K562 (cell line): Measurements from ENCODE around the gene NSMCE1. TPM values are rescaled to one million over a fixed set of nuclear protein-coding genes. Genes with fewer than 3 reads are reported as not detected.

Experiments
- DPF2 ChIP-seq: fragments of 450-650 bp; IDR thresholded peaks from 2 replicates; pipeline ENCODE4 v1.6.1; 2016
- ETV5 ChIP-seq: sonication (generic); formaldehyde crosslinking; IDR thresholded peaks from 2 replicates; pipeline ENCODE4 v1.4.0; 2020; ENCODE audit warnings: low read depth, mild to moderate bottlenecking, missing genetic modification reagents
- FIP1L1 ChIP-seq: fragments of 200-400 bp; formaldehyde crosslinking; IDR thresholded peaks from 2 replicates; pipeline ENCODE4 v1.6.1; 2018; ENCODE audit warnings: mild to moderate bottlenecking, low read depth, low read length; ENCODE audit not compliant: poor library complexity, severe bottlenecking
- FUS ChIP-seq: fragments of 200-400 bp; formaldehyde crosslinking; optimal IDR thresholded peaks from 2 replicates; pipeline ENCODE3; 2017; ENCODE audit warnings: low read depth, low read length
- HDGF ChIP-seq: fragments of 450-650 bp; IDR thresholded peaks from 2 replicates; pipeline ENCODE4 v1.6.1; 2016
- HMG20B ChIP-seq: fragments of 250-450 bp; sonication (Bioruptor Pico); IDR thresholded peaks from 2 replicates; pipeline ENCODE4 v1.5.0; 2021; ENCODE audit warnings: mild to moderate bottlenecking
- HMGN3 ChIP-seq: IDR thresholded peaks from 2 replicates; pipeline ENCODE4 v1.6.1; 2011; ENCODE audit warnings: borderline replicate concordance, low read depth, mild to moderate bottlenecking, mixed read lengths, low read length; ENCODE audit not compliant: insufficient read length; ENCODE audit errors: extremely low read depth
- MBD2 ChIP-seq: sonication (generic); IDR thresholded peaks from 2 replicates; pipeline ENCODE4 v1.6.1; 2016; ENCODE audit warnings: low read depth, borderline replicate concordance
- MXI1 ChIP-seq: IDR thresholded peaks from 2 replicates; pipeline ENCODE4 v1.6.1; 2011; ENCODE audit warnings: low read depth, mild to moderate bottlenecking, improper control_type of control experiment, low read length
- PHTF2 ChIP-seq: fragments of 250-450 bp; sonication (Bioruptor Pico); IDR thresholded peaks from 2 replicates; pipeline ENCODE4 v1.5.0; 2021; ENCODE audit warnings: mild to moderate bottlenecking
- POLR2AphosphoS5 ChIP-seq: IDR thresholded peaks from 2 replicates; pipeline ENCODE4 v1.6.1; 2011; ENCODE audit warnings: mild to moderate bottlenecking, low read depth, low read length, moderate library complexity; ENCODE audit not compliant: control insufficient read depth, insufficient read depth
- RBM25 ChIP-seq: fragments of 200-400 bp; formaldehyde crosslinking; IDR thresholded peaks from 2 replicates; pipeline ENCODE4 v1.6.1; 2018; ENCODE audit warnings: low read length, low read depth, moderate library complexity; ENCODE audit not compliant: severe bottlenecking
- SETDB1 ChIP-seq: IDR thresholded peaks from one replicate; pipeline ENCODE4 v1.6.1; 2012; ENCODE audit warnings: low read length, control low read depth, inconsistent platforms
- SMAD4 ChIP-seq: fragments of 250-450 bp; sonication (Bioruptor Pico); conservative IDR thresholded peaks from 2 replicates; pipeline ENCODE4 v1.8.0; 2021; ENCODE audit warnings: inconsistent platforms, mild to moderate bottlenecking, moderate library complexity
- SNIP1 ChIP-seq: fragments of 450-650 bp; IDR thresholded peaks from 2 replicates; pipeline ENCODE4 v1.7.1; 2017; ENCODE audit warnings: low read depth, mild to moderate bottlenecking
- ZNF134 ChIP-seq: fragments of 250-450 bp; sonication (Bioruptor Pico); conservative IDR thresholded peaks from 2 replicates; pipeline ENCODE4 v1.4.0; 2020
- ZNF696 ChIP-seq: fragments of 250-450 bp; sonication (Bioruptor Pico); conservative IDR thresholded peaks from 2 replicates; pipeline ENCODE4 v1.4.0; 2020; ENCODE audit warnings: mild to moderate bottlenecking, moderate library complexity
- polyA plus RNA-seq, 8 experiments: library from polyadenylated mRNA; depleted of rRNA in 4 of 8; stranded (reverse) in 5 of 8; unstranded in 3 of 8; fragments of >200 nt; fragmentation: Nextera tagmentation in 2 of 8; fragmentation: Illumina TruSeq in 1 of 8; extraction: Ambion mirVana in 2 of 8; extraction: Trizol in 1 of 8; gene quantifications; 2 replicates each; pipeline versions ENCODE4 v1.2.1 to v1.2.3, GENCODE V29; 2011 to 2014; ENCODE audit warnings: inconsistent platforms in 1 of 8, missing spikeins in 1 of 8
- total RNA-seq, 7 experiments: library from RNA; depleted of rRNA in 6 of 7; stranded (reverse); fragments of >200 nt in 6 of 7; fragmentation: Illumina TruSeq in 2 of 7; extraction: Trizol in 2 of 7; gene quantifications; 2 replicates each; pipeline versions ENCODE4 v1.2.1 to v1.2.3, GENCODE V29; 2011 to 2021; ENCODE audit warnings: low replicate concordance in 1 of 7
- TF ChIP-seq, protein P1 (sequence below): fragments of 450-650 bp; IDR thresholded peaks from one replicate; pipeline ENCODE4 v1.6.1; 2018; ENCODE audit warnings: mild to moderate bottlenecking, moderate library complexity; ENCODE audit not compliant: partially characterized antibody
- TF ChIP-seq, protein P2 (sequence below): fragments of 450-650 bp; conservative IDR thresholded peaks from 2 replicates; pipeline ENCODE4 v1.6.1; 2016; ENCODE audit warnings: missing genetic modification characterization, low read depth, mild to moderate bottlenecking, missing compliant biosample characterization, moderate library complexity
- TF ChIP-seq, protein P3 (sequence below): fragments of 250-450 bp; sonication (Bioruptor Pico); IDR thresholded peaks from 2 replicates; pipeline ENCODE4 v1.5.0; 2020; ENCODE audit warnings: mild to moderate bottlenecking
- TF ChIP-seq, protein P4 (sequence below), 2 experiments: fragments of 450-650 bp; conservative IDR thresholded peaks; 2 replicates each; pipeline ENCODE4 v1.6.1; 2017; ENCODE audit warnings: mild to moderate bottlenecking in 2 of 2, moderate library complexity in 2 of 2

NSMCE1 gene
- total and polyA plus RNA-seq, 9 of the 15 experiments (the other 6 are each of a cell fraction or from before 2014, with no cell fraction given): 52.1 to 163 (median 61.5) TPM

- no peak for TF ChIP-seq FUS
- TF ChIP-seq, protein P1, sequence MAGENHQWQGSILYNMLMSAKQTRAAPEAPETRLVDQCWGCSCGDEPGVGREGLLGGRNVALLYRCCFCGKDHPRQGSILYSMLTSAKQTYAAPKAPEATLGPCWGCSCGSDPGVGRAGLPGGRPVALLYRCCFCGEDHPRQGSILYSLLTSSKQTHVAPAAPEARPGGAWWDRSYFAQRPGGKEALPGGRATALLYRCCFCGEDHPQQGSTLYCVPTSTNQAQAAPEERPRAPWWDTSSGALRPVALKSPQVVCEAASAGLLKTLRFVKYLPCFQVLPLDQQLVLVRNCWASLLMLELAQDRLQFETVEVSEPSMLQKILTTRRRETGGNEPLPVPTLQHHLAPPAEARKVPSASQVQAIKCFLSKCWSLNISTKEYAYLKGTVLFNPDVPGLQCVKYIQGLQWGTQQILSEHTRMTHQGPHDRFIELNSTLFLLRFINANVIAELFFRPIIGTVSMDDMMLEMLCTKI: no peak
- no peak for TF ChIP-seq HMGN3
- TF ChIP-seq, protein P2, sequence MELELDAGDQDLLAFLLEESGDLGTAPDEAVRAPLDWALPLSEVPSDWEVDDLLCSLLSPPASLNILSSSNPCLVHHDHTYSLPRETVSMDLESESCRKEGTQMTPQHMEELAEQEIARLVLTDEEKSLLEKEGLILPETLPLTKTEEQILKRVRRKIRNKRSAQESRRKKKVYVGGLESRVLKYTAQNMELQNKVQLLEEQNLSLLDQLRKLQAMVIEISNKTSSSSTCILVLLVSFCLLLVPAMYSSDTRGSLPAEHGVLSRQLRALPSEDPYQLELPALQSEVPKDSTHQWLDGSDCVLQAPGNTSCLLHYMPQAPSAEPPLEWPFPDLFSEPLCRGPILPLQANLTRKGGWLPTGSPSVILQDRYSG (tag): no peak
- no peak for TF ChIP-seq SNIP1
- no peak for TF ChIP-seq POLR2AphosphoS5
- TF ChIP-seq FIP1L1: no peak
- TF ChIP-seq, protein P3, sequence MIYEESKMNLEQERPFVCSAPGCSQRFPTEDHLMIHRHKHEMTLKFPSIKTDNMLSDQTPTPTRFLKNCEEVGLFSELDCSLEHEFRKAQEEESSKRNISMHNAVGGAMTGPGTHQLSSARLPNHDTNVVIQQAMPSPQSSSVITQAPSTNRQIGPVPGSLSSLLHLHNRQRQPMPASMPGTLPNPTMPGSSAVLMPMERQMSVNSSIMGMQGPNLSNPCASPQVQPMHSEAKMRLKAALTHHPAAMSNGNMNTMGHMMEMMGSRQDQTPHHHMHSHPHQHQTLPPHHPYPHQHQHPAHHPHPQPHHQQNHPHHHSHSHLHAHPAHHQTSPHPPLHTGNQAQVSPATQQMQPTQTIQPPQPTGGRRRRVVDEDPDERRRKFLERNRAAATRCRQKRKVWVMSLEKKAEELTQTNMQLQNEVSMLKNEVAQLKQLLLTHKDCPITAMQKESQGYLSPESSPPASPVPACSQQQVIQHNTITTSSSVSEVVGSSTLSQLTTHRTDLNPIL (CRISPR knock-in tag): no peak
- TF ChIP-seq RBM25: no peak
- no peak for TF ChIP-seq HDGF
- no peak for TF ChIP-seq MBD2
- TF ChIP-seq DPF2: no peak
- no peak for TF ChIP-seq ZNF696 (CRISPR knock-in tag)
- TF ChIP-seq, protein P4, sequence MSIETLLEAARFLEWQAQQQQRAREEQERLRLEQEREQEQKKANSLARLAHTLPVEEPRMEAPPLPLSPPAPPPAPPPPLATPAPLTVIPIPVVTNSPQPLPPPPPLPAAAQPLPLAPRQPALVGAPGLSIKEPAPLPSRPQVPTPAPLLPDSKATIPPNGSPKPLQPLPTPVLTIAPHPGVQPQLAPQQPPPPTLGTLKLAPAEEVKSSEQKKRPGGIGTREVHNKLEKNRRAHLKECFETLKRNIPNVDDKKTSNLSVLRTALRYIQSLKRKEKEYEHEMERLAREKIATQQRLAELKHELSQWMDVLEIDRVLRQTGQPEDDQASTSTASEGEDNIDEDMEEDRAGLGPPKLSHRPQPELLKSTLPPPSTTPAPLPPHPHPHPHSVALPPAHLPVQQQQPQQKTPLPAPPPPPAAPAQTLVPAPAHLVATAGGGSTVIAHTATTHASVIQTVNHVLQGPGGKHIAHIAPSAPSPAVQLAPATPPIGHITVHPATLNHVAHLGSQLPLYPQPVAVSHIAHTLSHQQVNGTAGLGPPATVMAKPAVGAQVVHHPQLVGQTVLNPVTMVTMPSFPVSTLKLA (conservative IDR thresholded peaks at IDR 0.05): no peak
- TF ChIP-seq HMG20B (CRISPR knock-in tag): no peak
- 0 out of 2 replicates have a peak, but pooled peaks have one; percentile 25 for TF ChIP-seq ZNF134
- no peak for TF ChIP-seq ETV5
- TF ChIP-seq MXI1: no peak
- TF ChIP-seq SETDB1: no peak
- no peak for TF ChIP-seq PHTF2 (CRISPR knock-in tag)
- peak; percentile 51 for TF ChIP-seq SMAD4 (CRISPR knock-in tag)
Observed at GRCh38 chr16:27237219-27238015, 31.2 kb downstream of the NSMCE1 start (continued).
